COLO668 (cell line): Measurements from ENCODE around the gene CIROP.

Source experiments
- DNase-seq: peaks from one replicate; lab custom pipeline; 2025; ENCODE audit not compliant: unreplicated experiment; lab: John Stamatoyannopoulos, UW

CIROP gene

DNA sequence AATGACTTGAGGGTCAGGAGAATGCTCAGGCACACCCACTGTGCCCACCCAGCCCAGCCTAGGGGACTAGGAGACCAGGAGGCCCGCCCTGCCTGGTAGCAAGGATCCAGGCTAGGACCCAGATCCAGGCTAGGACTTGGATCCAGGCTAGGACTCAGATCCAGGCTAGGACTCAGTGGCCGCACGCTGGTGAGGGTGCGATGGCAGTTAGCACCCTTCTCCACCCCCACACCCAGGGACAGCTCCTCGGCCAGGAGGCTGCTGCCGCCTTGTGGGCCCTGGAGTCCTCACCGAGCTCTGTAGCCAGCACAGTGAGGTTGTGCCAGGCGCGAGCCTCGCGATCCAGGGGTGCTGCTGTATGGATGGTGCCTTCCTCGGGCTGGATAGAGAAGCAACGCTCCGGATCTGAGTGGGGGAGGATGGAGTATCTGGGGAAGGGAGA, 52.6 kb downstream of the CIROP start:
- no peak for DNase-seq

DNA sequence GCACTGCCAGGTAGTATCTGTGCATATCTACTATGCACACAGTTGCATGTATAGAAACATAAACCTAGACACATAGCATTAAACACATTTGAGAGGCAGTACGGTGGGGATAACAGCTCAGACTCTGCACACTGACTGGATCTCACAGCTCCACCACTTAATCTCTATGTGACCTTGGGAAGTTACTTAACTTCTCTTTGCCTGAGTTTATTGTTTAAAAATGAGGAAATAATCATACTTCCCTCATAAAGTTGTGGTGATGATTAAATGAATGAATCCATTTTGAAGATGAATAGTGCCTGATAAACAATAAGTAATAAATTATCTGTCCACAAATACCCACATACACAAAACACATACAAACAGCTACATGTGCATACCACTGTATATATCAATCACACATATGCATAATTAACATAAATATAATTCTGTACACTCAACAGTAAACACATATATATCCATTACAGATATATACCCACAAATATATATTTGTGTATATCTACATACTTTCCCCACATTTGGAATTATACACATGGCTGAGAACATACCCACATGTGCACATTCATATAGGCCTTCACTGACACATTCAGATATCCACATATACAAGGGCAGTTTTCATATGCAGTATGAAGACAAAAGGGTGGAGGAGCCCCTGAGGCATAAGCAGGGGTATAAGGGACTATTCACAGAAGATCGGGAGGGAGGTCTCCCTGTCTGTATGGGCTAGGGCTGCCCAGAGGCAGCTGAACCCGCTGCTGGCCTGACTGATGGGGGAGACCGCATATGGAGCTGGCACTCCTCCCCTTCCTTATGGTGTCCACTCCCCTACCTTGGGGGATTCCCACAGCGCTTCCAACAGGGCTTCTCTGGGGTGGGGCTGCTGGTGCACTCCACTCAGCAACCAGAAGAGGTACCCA, 53.4 kb downstream of the CIROP start:
- no peak for DNase-seq
